ENCODE measurements around the gene DDX10.

Gene DDX10

DNA sequence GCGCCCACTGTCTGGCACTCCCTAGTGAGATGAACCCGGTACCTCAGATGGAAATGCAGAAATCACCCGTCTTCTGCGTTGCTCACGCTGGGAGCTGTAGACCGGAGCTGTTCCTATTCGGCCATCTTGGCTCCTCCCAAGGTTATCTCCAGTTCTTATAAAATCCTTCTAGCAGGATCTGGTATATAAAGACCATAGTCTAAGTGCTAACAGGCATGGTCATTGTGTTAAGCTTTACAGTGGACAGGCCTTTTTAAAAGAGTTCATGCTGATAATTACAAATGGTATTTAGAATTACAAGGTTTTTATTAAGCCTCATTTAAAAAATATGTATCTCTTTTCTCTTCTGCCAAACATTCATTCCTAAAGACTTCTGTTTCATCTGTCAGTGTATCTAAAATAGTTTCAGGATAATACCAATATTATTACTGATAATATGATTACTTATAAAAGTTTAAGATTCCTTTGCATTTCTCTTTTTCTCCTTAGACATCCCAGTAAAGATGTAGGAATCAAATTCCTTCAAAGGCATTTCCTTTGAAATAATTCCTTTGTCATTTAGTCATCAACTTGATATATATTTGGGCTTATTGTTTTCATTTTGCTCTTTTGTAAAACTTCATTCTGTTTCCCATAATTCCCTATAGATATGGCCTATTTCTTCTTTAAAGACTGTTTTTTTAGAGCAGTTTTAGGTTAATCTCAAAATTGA is 20.7 kb downstream of the DDX10 start:
- Histone ChIP-seq H3K4me3 (ENCODE audit: low read depth, low read length) (no peak overlapping the region), H3K27me3 (ENCODE audit: control insufficient read depth, insufficient read depth, low read length) (no peaks in the 10 kb centered on the region), H3K4me1 (ENCODE audit: control insufficient read depth, insufficient read depth, low read length) (no peaks in the 10 kb centered on the region), H3K36me3 (ENCODE audit: control insufficient read depth, insufficient read depth, low read length) (peaks cover 50% of the 10 kb centered on the region), H3K9me3 (ENCODE audit: control insufficient read depth, insufficient read depth, low read length) (no peaks in the 10 kb centered on the region), H3K27ac (ENCODE audit: low read depth, low read length) (no peak overlapping the region), H3K9ac (ENCODE audit: low read depth, low read length) (no peak overlapping the region)

- no peaks in the 10 kb centered on the region for H3K9me3 ChIP-seq (ENCODE audit: control insufficient read depth, insufficient read depth, low read length)
- peaks cover 74% of the 10 kb centered on the region for H3K36me3 ChIP-seq (ENCODE audit: control insufficient read depth, insufficient read depth, low read length)
- H3K4me3 ChIP-seq (ENCODE audit: low read depth, low read length): no peak overlapping the region
- H3K27me3 ChIP-seq (ENCODE audit: control insufficient read depth, insufficient read depth, low read length): no peaks in the 10 kb centered on the region
- H3K9ac ChIP-seq (ENCODE audit: low read depth, low read length): no peak overlapping the region
- no peak overlapping the region for H3K27ac ChIP-seq (ENCODE audit: low read depth, low read length)
- H3K4me1 ChIP-seq (ENCODE audit: control insufficient read depth, insufficient read depth, low read length): no peaks in the 10 kb centered on the region
Observed at GRCh38 chr11:108693852-108694251, 29.0 kb downstream of the DDX10 start.

DNA sequence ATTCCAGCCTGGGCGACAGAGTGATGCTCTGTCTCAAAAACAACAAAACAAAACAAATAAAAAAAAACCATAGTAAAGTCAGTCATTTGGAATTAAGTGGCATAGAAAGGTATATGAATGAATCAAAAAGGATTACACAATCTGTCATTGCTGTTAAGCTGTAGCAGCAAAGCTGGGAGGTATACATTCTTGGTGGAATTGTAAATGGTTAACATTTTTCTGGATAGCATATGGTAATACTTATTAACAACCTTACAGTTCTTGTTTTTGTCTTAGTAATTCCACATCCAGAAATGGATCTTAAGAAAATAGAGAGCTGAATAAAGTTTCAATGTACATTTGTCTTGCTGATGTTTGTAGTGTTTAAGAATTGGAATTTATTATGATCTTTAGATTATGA is 30.0 kb downstream of the DDX10 start:
- H3K9ac ChIP-seq (ENCODE audit: low read depth, low read length): no peak overlapping the region
- no peaks in the 10 kb centered on the region for H3K27me3 ChIP-seq (ENCODE audit: control insufficient read depth, insufficient read depth, low read length)
- H3K4me1 ChIP-seq (ENCODE audit: control insufficient read depth, insufficient read depth, low read length): no peaks in the 10 kb centered on the region
- H3K9me3 ChIP-seq (ENCODE audit: control insufficient read depth, insufficient read depth, low read length): no peaks in the 10 kb centered on the region
- peaks cover 74% of the 10 kb centered on the region for H3K36me3 ChIP-seq (ENCODE audit: control insufficient read depth, insufficient read depth, low read length)
- no peak overlapping the region for H3K4me3 ChIP-seq (ENCODE audit: low read depth, low read length)
- no peak overlapping the region for H3K27ac ChIP-seq (ENCODE audit: low read depth, low read length)

- H3K9ac ChIP-seq (ENCODE audit: low read depth, low read length): no peak overlapping the region
- no peak overlapping the region for H3K27ac ChIP-seq (ENCODE audit: low read depth, low read length)
- H3K27me3 ChIP-seq (ENCODE audit: control insufficient read depth, insufficient read depth, low read length): no peaks in the 10 kb centered on the region
- peaks cover 68% of the 10 kb centered on the region for H3K36me3 ChIP-seq (ENCODE audit: control insufficient read depth, insufficient read depth, low read length)
- no peak overlapping the region for H3K4me3 ChIP-seq (ENCODE audit: low read depth, low read length)
- H3K4me1 ChIP-seq (ENCODE audit: control insufficient read depth, insufficient read depth, low read length): no peaks in the 10 kb centered on the region
- H3K9me3 ChIP-seq (ENCODE audit: control insufficient read depth, insufficient read depth, low read length): no peaks in the 10 kb centered on the region
Observed at GRCh38 chr11:108697872-108698473, 33.1 kb downstream of the DDX10 start.

- Histone ChIP-seq H3K27ac (ENCODE audit: low read depth, low read length) (no peak overlapping the region), H3K4me3 (ENCODE audit: low read depth, low read length) (no peak overlapping the region), H3K9me3 (ENCODE audit: control insufficient read depth, insufficient read depth, low read length) (no peaks in the 10 kb centered on the region), H3K36me3 (ENCODE audit: control insufficient read depth, insufficient read depth, low read length) (peaks cover 57% of the 10 kb centered on the region), H3K4me1 (ENCODE audit: control insufficient read depth, insufficient read depth, low read length) (0 out of 2 replicates have a peak, but pooled peaks cover under 1% of the 10 kb centered on the region), H3K27me3 (ENCODE audit: control insufficient read depth, insufficient read depth, low read length) (no peaks in the 10 kb centered on the region), H3K9ac (ENCODE audit: low read depth, low read length) (no peak overlapping the region)
Observed at GRCh38 chr11:108698844-108699642, 34.2 kb downstream of the DDX10 start.

- Histone ChIP-seq H3K9ac (ENCODE audit: low read depth, low read length) (no peak overlapping the region), H3K27ac (ENCODE audit: low read depth, low read length) (no peak overlapping the region), H3K4me1 (ENCODE audit: control insufficient read depth, insufficient read depth, low read length) (peaks cover 18% of the 10 kb centered on the region), H3K9me3 (ENCODE audit: control insufficient read depth, insufficient read depth, low read length) (peaks cover 12% of the 10 kb centered on the region), H3K27me3 (ENCODE audit: control insufficient read depth, insufficient read depth, low read length) (no peaks in the 10 kb centered on the region), H3K4me3 (ENCODE audit: low read depth, low read length) (no peak overlapping the region), H3K36me3 (ENCODE audit: control insufficient read depth, insufficient read depth, low read length) (peaks cover 51% of the 10 kb centered on the region)
Observed at GRCh38 chr11:108703916-108704315, 39.0 kb downstream of the DDX10 start.

- Histone ChIP-seq H3K9ac (ENCODE audit: low read depth, low read length) (no peak overlapping the region), H3K4me1 (ENCODE audit: control insufficient read depth, insufficient read depth, low read length) (peaks cover 18% of the 10 kb centered on the region), H3K36me3 (ENCODE audit: control insufficient read depth, insufficient read depth, low read length) (peaks cover 48% of the 10 kb centered on the region), H3K27me3 (ENCODE audit: control insufficient read depth, insufficient read depth, low read length) (no peaks in the 10 kb centered on the region), H3K27ac (ENCODE audit: low read depth, low read length) (no peak overlapping the region), H3K9me3 (ENCODE audit: control insufficient read depth, insufficient read depth, low read length) (peaks cover 13% of the 10 kb centered on the region), H3K4me3 (ENCODE audit: low read depth, low read length) (no peak overlapping the region)
Observed at GRCh38 chr11:108705061-108705460, 40.2 kb downstream of the DDX10 start.

- H3K36me3 ChIP-seq (ENCODE audit: control insufficient read depth, insufficient read depth, low read length): peaks cover 40% of the 10 kb centered on the region
- H3K9me3 ChIP-seq (ENCODE audit: control insufficient read depth, insufficient read depth, low read length): peaks cover 13% of the 10 kb centered on the region
- no peak overlapping the region for H3K4me3 ChIP-seq (ENCODE audit: low read depth, low read length)
- peaks cover 18% of the 10 kb centered on the region for H3K4me1 ChIP-seq (ENCODE audit: control insufficient read depth, insufficient read depth, low read length)
- H3K9ac ChIP-seq (ENCODE audit: low read depth, low read length): no peak overlapping the region
- no peaks in the 10 kb centered on the region for H3K27me3 ChIP-seq (ENCODE audit: control insufficient read depth, insufficient read depth, low read length)
- H3K27ac ChIP-seq (ENCODE audit: low read depth, low read length): no peak overlapping the region
Observed at GRCh38 chr11:108708173-108708572, 43.3 kb downstream of the DDX10 start.

DNA sequence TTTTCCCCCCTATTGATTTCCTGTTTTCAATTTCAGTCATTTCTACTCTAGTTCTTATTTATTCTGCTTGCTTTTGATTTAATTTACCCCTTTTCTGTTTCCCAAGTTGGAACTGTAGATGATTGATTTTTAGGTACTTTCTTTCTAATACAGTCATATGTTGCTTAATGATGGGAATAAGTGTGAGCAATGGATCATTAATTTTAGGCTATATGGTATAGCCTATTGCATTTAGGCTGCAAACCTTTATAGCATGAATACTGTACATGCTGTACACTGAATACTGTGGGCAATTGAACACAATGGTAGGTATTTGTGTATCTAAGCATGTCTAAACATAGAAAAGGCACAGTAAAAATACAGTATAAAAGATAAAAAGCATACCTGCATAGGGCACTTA is 44.9 kb downstream of the DDX10 start:
- Histone ChIP-seq H3K27me3 (ENCODE audit: control insufficient read depth, insufficient read depth, low read length) (no peaks in the 10 kb centered on the region), H3K4me1 (ENCODE audit: control insufficient read depth, insufficient read depth, low read length) (peaks cover 14% of the 10 kb centered on the region), H3K27ac (ENCODE audit: low read depth, low read length) (no peak overlapping the region), H3K9ac (ENCODE audit: low read depth, low read length) (no peak overlapping the region), H3K4me3 (ENCODE audit: low read depth, low read length) (no peak overlapping the region), H3K36me3 (ENCODE audit: control insufficient read depth, insufficient read depth, low read length) (peaks cover 40% of the 10 kb centered on the region), H3K9me3 (ENCODE audit: control insufficient read depth, insufficient read depth, low read length) (peaks cover 13% of the 10 kb centered on the region)

GRCh38 chr11:108713076-108713790 is 48.4 kb downstream of the DDX10 start:
- H3K9ac ChIP-seq (ENCODE audit: low read depth, low read length): no peak overlapping the region
- H3K27me3 ChIP-seq (ENCODE audit: control insufficient read depth, insufficient read depth, low read length): no peaks in the 10 kb centered on the region
- H3K4me1 ChIP-seq (ENCODE audit: control insufficient read depth, insufficient read depth, low read length): no peaks in the 10 kb centered on the region
- no peak overlapping the region for H3K27ac ChIP-seq (ENCODE audit: low read depth, low read length)
- peaks cover 43% of the 10 kb centered on the region for H3K36me3 ChIP-seq (ENCODE audit: control insufficient read depth, insufficient read depth, low read length)
- peaks cover 7% of the 10 kb centered on the region for H3K9me3 ChIP-seq (ENCODE audit: control insufficient read depth, insufficient read depth, low read length)
- no peak overlapping the region for H3K4me3 ChIP-seq (ENCODE audit: low read depth, low read length)
